Effector CD8-positive, alpha-beta T cell (primary cell): Measurements from ENCODE around the gene IGSF9B.

Experiments
- DNase-seq: peaks from one replicate; lab custom pipeline; 2025; lab: John Stamatoyannopoulos, UW

Gene IGSF9B

GRCh38 chr11:133919330-133920108, 37.2 kb downstream of the IGSF9B start:
- no peak for DNase-seq

- no peak for DNase-seq
Observed at GRCh38 chr11:133918608-133919260, 38.0 kb downstream of the IGSF9B start.

- DNase-seq, result no peak
Observed at GRCh38 chr11:133917921-133918607, 38.7 kb downstream of the IGSF9B start.

- no peak for DNase-seq
Observed at GRCh38 chr11:133916784-133917440, 39.9 kb downstream of the IGSF9B start.

GRCh38 chr11:133913761-133914160, 43.0 kb downstream of the IGSF9B start:
- DNase-seq, result no peak

- DNase-seq, result no peak
Observed at GRCh38 chr11:133911171-133911570, 45.6 kb downstream of the IGSF9B start.

GRCh38 chr11:133910101-133910500, 46.7 kb downstream of the IGSF9B start:
- DNase-seq, result no peak

- DNase-seq, result no peak
Observed at GRCh38 chr11:133908827-133909226, 47.9 kb downstream of the IGSF9B start.

GRCh38 chr11:133907841-133908241, 48.9 kb downstream of the IGSF9B start:
- DNase-seq, result no peak

GRCh38 chr11:133907216-133907615, 49.6 kb downstream of the IGSF9B start:
- DNase-seq, result no peak

GRCh38 chr11:133906746-133907145, 50.0 kb downstream of the IGSF9B start:
- no peak for DNase-seq

GRCh38 chr11:133906241-133906640, 50.5 kb downstream of the IGSF9B start:
- DNase-seq, result no peak

GRCh38 chr11:133905677-133906156, 51.1 kb downstream of the IGSF9B start:
- no peak for DNase-seq

GRCh38 chr11:133904818-133905515, 51.8 kb downstream of the IGSF9B start:
- DNase-seq, result no peak

- DNase-seq, result no peak
Observed at GRCh38 chr11:133903875-133904817, 52.6 kb downstream of the IGSF9B start.

- no peak for DNase-seq
Observed at GRCh38 chr11:133903056-133903455, 53.7 kb downstream of the IGSF9B start.

- DNase-seq, result no peak
Observed at GRCh38 chr11:133902506-133902905, 54.3 kb downstream of the IGSF9B start.

GRCh38 chr11:133901999-133902398, 54.8 kb downstream of the IGSF9B start:
- no peak for DNase-seq

GRCh38 chr11:133901316-133901715, 55.5 kb downstream of the IGSF9B start:
- DNase-seq, result no peak
